Stomach (tissue), 9 donors: ENCODE data around the gene CDPF1. TPM values are rescaled to one million over a fixed set of nuclear protein-coding genes. Genes with fewer than 3 reads are reported as not detected.

Experiments used
- DNase-seq, 2 donors: peaks; one replicate each; pipeline versions ENCODE4 v3.0.0 to v3.0.0-alpha.2; 2013 to 2019
- H3K27ac ChIP-seq, 5 donors: fragments of 200-600 bp in 4 of 5; sonication (generic) in 4 of 5; one replicate each; pipeline ENCODE4 v1.5.1; 2013 to 2019; ENCODE audit warnings: mild to moderate bottlenecking in 1 of 5, moderate library complexity in 1 of 5
- H3K27me3 ChIP-seq, 3 donors: fragments of 200-600 bp; sonication (generic); one replicate each; pipeline ENCODE4 v1.5.1; 2017 to 2019; ENCODE audit warnings: mixed run types in 1 of 3
- H3K36me3 ChIP-seq, 4 donors: fragments of 200-600 bp; sonication (generic); 1 replicate in 3 of 4; 2 replicates in 1 of 4; pipeline ENCODE4 v1.5.1; 2016 to 2019
- H3K4me1 ChIP-seq, 4 donors: fragments of 200-600 bp; sonication (generic); one replicate each; pipeline ENCODE4 v1.5.1; 2016 to 2019
- H3K4me3 ChIP-seq, 4 donors: fragments of 200-600 bp; sonication (generic) in 3 of 4; one replicate each; pipeline ENCODE4 v1.5.1; 2016 to 2019; ENCODE audit warnings: mild to moderate bottlenecking in 1 of 4
- H3K9me3 ChIP-seq, 4 donors: fragments of 200-600 bp; sonication (generic); one replicate each; pipeline ENCODE4 v1.5.1; 2016 to 2019
- CTCF ChIP-seq, 7 experiments: fragments of 450-650 bp in 4 of 7; fragments of 200-600 bp in 3 of 7; sonication (generic) in 3 of 7; IDR thresholded peaks; one replicate each; pipeline ENCODE4 v1.5.1; 2016 to 2019; ENCODE audit warnings: antibody characterized with exemption in 7 of 7, control low read depth in 2 of 7, mild to moderate bottlenecking in 1 of 7
- EP300 ChIP-seq: sonication (generic); formaldehyde crosslinking; IDR thresholded peaks from one replicate; pipeline ENCODE4 v1.6.1; 2017; ENCODE audit warnings: antibody characterized with exemption
- POLR2A ChIP-seq, 4 donors: fragments of 450-650 bp; IDR thresholded peaks; one replicate each; pipeline ENCODE4 v1.6.1; 2016; ENCODE audit warnings: antibody characterized with exemption in 4 of 4, control low read depth in 2 of 4, mild to moderate bottlenecking in 1 of 4, moderate library complexity in 1 of 4
- POLR2AphosphoS5 ChIP-seq, 3 donors: sonication (generic); formaldehyde crosslinking; IDR thresholded peaks; one replicate each; pipeline ENCODE4 v1.6.1; 2016; ENCODE audit warnings: antibody characterized with exemption in 3 of 3
- WGBS, 5 donors: extraction: QIAGEN DNeasy Blood & Tissue Kit in 3 of 5; methylation state at CpG; one replicate each; pipeline versions ENCODE4 v1.1.5 to v1.1.7; 2013 to 2018; 5-methylcytosine and 5-hydroxymethylcytosine counted together
- intact Hi-C: fragments of 100-400 bp; cut with DNase I; formaldehyde crosslinking; loops from one replicate; pipeline ENCODE4 v1.15.1; 2023; ENCODE audit warnings: low total_unique reads
- polyA plus RNA-seq, 3 donors: library from polyadenylated mRNA; stranded (reverse); fragments of 200-250 nt; gene quantifications; one replicate each; pipeline ENCODE4 v1.2.3, GENCODE V29; 2013
- total RNA-seq, 5 donors: library from RNA; depleted of rRNA; stranded (reverse); fragments of >200 nt; gene quantifications; one replicate each; pipeline versions ENCODE4 v1.1.0 to v1.2.3, GENCODE V29; 2014 to 2016
- donor health status: healthy with polysubstance abuse.
- donor health status: Bipolar disorder and iron deficiency.
- donor health status: healthy.

Gene CDPF1
- total and polyA plus RNA-seq, 8 donors, result 7.2 to 24.6 (median 11.6) TPM; not detected in 1

GRCh38 chr22:46233231-46233630 lies 16.9 kb downstream of the CDPF1 start:
- no peak for TF ChIP-seq POLR2A (IDR thresholded peaks at IDR 0.05)
- peak in 1 of 3 donors; percentile 14 for TF ChIP-seq POLR2AphosphoS5 (IDR thresholded peaks at IDR 0.05)
- no peaks in the 10 kb centered on the region for H3K9me3 ChIP-seq
- DNase-seq, result peak in 1 of 2 donors; percentile 64
- intact Hi-C loops, result no loop called here
- H3K36me3 ChIP-seq, result peaks cover 6 to 62% (median 58%) of the 10 kb centered on the region in 4 donors
- H3K4me1 ChIP-seq, result peaks cover 0 to 11% (median 5%) of the 10 kb centered on the region in 4 donors
- peak overlapping the region in 2 of 5 donors; percentile 15 to 24 for H3K27ac ChIP-seq
- no peaks in the 10 kb centered on the region for H3K27me3 ChIP-seq
- H3K4me3 ChIP-seq, result no peak overlapping the region
- WGBS, 5 donors, result 55 to 74% (median 59%) methylated on average over 9 of the region's 9 CpGs

GRCh38 chr22:46230262-46230901 lies 19.7 kb downstream of the CDPF1 start:
- DNase-seq, result no peak
- intact Hi-C loops, result no loop called here
- H3K27ac ChIP-seq, result no peak overlapping the region
- no peaks in the 10 kb centered on the region for H3K27me3 ChIP-seq
- WGBS, 5 donors, result 78 to 94% (median 90%) methylated on average over 13 of the region's 13 CpGs
- H3K4me1 ChIP-seq, result peaks cover 0 to 11% (median 4%) of the 10 kb centered on the region in 4 donors
- TF ChIP-seq POLR2AphosphoS5 (IDR thresholded peaks at IDR 0.05), result no peak
- no peak for TF ChIP-seq POLR2A (IDR thresholded peaks at IDR 0.05)
- no peak for TF ChIP-seq EP300
- TF ChIP-seq CTCF (IDR thresholded peaks at IDR 0.05), result no peak
- no peak overlapping the region for H3K4me3 ChIP-seq
- peaks cover 3 to 58% (median 43%) of the 10 kb centered on the region in 4 donors for H3K36me3 ChIP-seq
- no peaks in the 10 kb centered on the region for H3K9me3 ChIP-seq

GRCh38 chr22:46229701-46230100 lies 20.4 kb downstream of the CDPF1 start:
- no peak overlapping the region for H3K4me3 ChIP-seq
- intact Hi-C loops, result no loop called here
- H3K27ac ChIP-seq, result no peak overlapping the region
- H3K4me1 ChIP-seq, result peaks cover 0 to 11% (median 4%) of the 10 kb centered on the region in 4 donors
- no peaks in the 10 kb centered on the region for H3K27me3 ChIP-seq
- TF ChIP-seq EP300, result no peak
- no peak for TF ChIP-seq POLR2AphosphoS5 (IDR thresholded peaks at IDR 0.05)
- no peak for TF ChIP-seq CTCF (IDR thresholded peaks at IDR 0.05)
- TF ChIP-seq POLR2A (IDR thresholded peaks at IDR 0.05), result no peak
- H3K9me3 ChIP-seq, result no peaks in the 10 kb centered on the region
- 94 to 96% (median 95%) methylated on average over 8 of the region's 8 CpGs for WGBS, 5 donors
- no peak for DNase-seq
- H3K36me3 ChIP-seq, result peaks cover 0 to 58% (median 42%) of the 10 kb centered on the region in 4 donors

- Histone ChIP-seq H3K4me3 (no peak overlapping the region), H3K4me1 (no peaks in the 10 kb centered on the region), H3K27me3 (no peaks in the 10 kb centered on the region), H3K9me3 (no peaks in the 10 kb centered on the region), H3K27ac (no peak overlapping the region), H3K36me3 (peaks cover 0 to 74% (median 49%) of the 10 kb centered on the region in 4 donors)
- intact Hi-C loops, result no loop called here
- no peak for DNase-seq
- no peak for TF ChIP-seq POLR2AphosphoS5 (IDR thresholded peaks at IDR 0.05)
- no peak for TF ChIP-seq CTCF (IDR thresholded peaks at IDR 0.05)
- TF ChIP-seq POLR2A (IDR thresholded peaks at IDR 0.05), result no peak
- no peak for TF ChIP-seq EP300
- 91 to 96% (median 94%) methylated on average over 7 of the region's 7 CpGs for WGBS, 5 donors
These were observed 23.5 kb downstream of the CDPF1 start for GRCh38 chr22:46226577-46226976.

GRCh38 chr22:46225631-46226030 lies 24.5 kb downstream of the CDPF1 start:
- H3K36me3 ChIP-seq, result peaks cover 0 to 80% (median 57%) of the 10 kb centered on the region in 4 donors
- H3K9me3 ChIP-seq, result no peaks in the 10 kb centered on the region
- no peak overlapping the region for H3K27ac ChIP-seq
- 87 to 94% (median 94%) methylated on average over 7 of the region's 7 CpGs for WGBS, 5 donors
- DNase-seq, result no peak
- intact Hi-C loops, result no loop called here
- H3K27me3 ChIP-seq, result no peaks in the 10 kb centered on the region
- no peak overlapping the region for H3K4me3 ChIP-seq
- TF ChIP-seq POLR2A (IDR thresholded peaks at IDR 0.05) (no peak), EP300 (no peak), CTCF (IDR thresholded peaks at IDR 0.05) (no peak), POLR2AphosphoS5 (IDR thresholded peaks at IDR 0.05) (no peak)
- H3K4me1 ChIP-seq, result no peaks in the 10 kb centered on the region
